Vagina (tissue), 2 donors: ENCODE results near the gene SREK1. TPM values are rescaled to one million over a fixed set of nuclear protein-coding genes. Genes with fewer than 3 reads are reported as not detected.

Experiments
- DNase-seq, 2 donors: peaks; one replicate each; pipeline ENCODE4 v3.0.0-alpha.2; 2017; ENCODE audit errors: extremely low spot score in 2 of 2
- H3K27ac ChIP-seq: fragments of 200-600 bp; sonication (generic); one replicate; pipeline ENCODE4 v1.5.1; 2019
- H3K27me3 ChIP-seq: fragments of 200-600 bp; sonication (generic); one replicate; pipeline ENCODE4 v1.5.1; 2019
- H3K36me3 ChIP-seq, 2 donors: fragments of 200-600 bp; sonication (generic); one replicate each; pipeline ENCODE4 v1.5.1; 2017 to 2019
- H3K4me1 ChIP-seq: fragments of 200-600 bp; sonication (generic); one replicate; pipeline ENCODE4 v1.5.1; 2019
- H3K4me3 ChIP-seq, 2 donors: fragments of 200-600 bp; sonication (generic); 1 replicate in 1 of 2; 2 replicates in 1 of 2; pipeline ENCODE4 v1.5.1; 2016 to 2019
- H3K9me3 ChIP-seq: fragments of 200-600 bp; sonication (generic); one replicate; pipeline ENCODE4 v1.5.1; 2019
- POLR2A ChIP-seq, 2 donors: fragments of 450-650 bp; IDR thresholded peaks; one replicate each; pipeline ENCODE4 v1.6.1; 2017; ENCODE audit warnings: antibody characterized with exemption in 2 of 2, mild to moderate bottlenecking in 2 of 2, moderate library complexity in 2 of 2
- POLR2AphosphoS5 ChIP-seq, 2 donors: sonication (generic); formaldehyde crosslinking; IDR thresholded peaks; one replicate each; pipeline ENCODE4 v1.9.0; 2017; ENCODE audit warnings: antibody characterized with exemption in 2 of 2, mild to moderate bottlenecking in 2 of 2, low read depth in 1 of 2; ENCODE audit not compliant: insufficient read depth in 1 of 2
- intact Hi-C: fragments of 100-400 bp; cut with DNase I; formaldehyde crosslinking; loops from one replicate; pipeline ENCODE4 v1.15.1; 2023
- total RNA-seq: library from RNA; depleted of rRNA; stranded (reverse); fragments of >200 nt; gene quantifications from one replicate; pipeline ENCODE4 v1.2.3, GENCODE V29; 2016
- TF ChIP-seq, protein P1 (sequence below), 3 experiments: fragments of 450-650 bp in 2 of 3; fragments of 200-600 bp in 1 of 3; sonication (generic) in 1 of 3; IDR thresholded peaks; one replicate each; pipeline ENCODE4 v1.5.1; 2017 to 2019; ENCODE audit warnings: antibody characterized with exemption in 3 of 3, mild to moderate bottlenecking in 2 of 3, moderate library complexity in 2 of 3

Gene SREK1, protein sequence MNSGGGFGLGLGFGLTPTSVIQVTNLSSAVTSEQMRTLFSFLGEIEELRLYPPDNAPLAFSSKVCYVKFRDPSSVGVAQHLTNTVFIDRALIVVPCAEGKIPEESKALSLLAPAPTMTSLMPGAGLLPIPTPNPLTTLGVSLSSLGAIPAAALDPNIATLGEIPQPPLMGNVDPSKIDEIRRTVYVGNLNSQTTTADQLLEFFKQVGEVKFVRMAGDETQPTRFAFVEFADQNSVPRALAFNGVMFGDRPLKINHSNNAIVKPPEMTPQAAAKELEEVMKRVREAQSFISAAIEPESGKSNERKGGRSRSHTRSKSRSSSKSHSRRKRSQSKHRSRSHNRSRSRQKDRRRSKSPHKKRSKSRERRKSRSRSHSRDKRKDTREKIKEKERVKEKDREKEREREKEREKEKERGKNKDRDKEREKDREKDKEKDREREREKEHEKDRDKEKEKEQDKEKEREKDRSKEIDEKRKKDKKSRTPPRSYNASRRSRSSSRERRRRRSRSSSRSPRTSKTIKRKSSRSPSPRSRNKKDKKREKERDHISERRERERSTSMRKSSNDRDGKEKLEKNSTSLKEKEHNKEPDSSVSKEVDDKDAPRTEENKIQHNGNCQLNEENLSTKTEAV
- 101 TPM for total RNA-seq

DNA sequence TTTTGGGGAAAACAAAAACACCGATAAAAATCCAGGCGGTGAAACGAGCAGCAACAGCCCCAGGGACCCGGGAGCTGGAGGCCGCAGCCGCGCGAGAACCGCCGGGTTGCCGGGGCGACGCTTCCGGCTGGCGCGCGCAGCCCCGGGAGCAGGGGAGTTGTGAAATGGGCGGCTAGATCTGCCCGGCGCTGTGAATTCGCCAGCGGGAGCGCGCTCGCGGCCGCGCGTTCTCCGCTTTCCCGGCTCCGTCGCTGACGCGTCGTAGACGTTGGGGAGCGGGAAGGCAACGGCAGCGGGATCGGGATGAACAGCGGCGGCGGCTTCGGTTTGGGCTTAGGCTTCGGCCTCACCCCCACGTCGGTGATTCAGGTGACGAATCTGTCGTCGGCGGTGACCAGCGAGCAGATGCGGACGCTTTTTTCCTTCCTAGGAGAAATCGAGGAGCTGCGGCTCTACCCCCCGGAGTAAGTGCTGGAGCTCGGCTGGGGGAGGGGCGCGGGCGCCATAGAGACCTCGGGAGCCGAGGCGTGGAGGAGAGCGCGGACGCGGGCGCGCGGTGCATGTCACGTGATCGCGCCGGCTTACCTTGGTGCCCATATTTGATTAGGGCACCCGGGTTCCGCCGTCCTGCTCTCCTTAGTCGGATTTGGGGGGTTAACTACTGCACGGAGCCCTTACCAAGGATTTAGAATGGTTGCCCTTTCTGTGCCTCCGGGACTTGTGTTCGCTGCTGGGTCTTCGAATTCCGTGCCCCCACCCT, at the start of gene SREK1:
Gene SREK1, plus strand, starts transcription at position 227 of the 760 bp plus-strand sequence. Its CDS starts 77 bp downstream, at position 304.
- TF ChIP-seq POLR2A (IDR thresholded peaks at IDR 0.05) = peak; percentile 4 to 61
- peak; percentile 14 to 94 for TF ChIP-seq POLR2AphosphoS5 (IDR thresholded peaks at IDR 0.05; ENCODE audit: insufficient read depth in 1 of 2, low read depth in 1 of 2)
- TF ChIP-seq, protein P1, sequence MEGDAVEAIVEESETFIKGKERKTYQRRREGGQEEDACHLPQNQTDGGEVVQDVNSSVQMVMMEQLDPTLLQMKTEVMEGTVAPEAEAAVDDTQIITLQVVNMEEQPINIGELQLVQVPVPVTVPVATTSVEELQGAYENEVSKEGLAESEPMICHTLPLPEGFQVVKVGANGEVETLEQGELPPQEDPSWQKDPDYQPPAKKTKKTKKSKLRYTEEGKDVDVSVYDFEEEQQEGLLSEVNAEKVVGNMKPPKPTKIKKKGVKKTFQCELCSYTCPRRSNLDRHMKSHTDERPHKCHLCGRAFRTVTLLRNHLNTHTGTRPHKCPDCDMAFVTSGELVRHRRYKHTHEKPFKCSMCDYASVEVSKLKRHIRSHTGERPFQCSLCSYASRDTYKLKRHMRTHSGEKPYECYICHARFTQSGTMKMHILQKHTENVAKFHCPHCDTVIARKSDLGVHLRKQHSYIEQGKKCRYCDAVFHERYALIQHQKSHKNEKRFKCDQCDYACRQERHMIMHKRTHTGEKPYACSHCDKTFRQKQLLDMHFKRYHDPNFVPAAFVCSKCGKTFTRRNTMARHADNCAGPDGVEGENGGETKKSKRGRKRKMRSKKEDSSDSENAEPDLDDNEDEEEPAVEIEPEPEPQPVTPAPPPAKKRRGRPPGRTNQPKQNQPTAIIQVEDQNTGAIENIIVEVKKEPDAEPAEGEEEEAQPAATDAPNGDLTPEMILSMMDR (IDR thresholded peaks at IDR 0.05) = no peak
- H3K4me3 ChIP-seq = peak within 1 kb of the TSS; percentile 83 to 96
- intact Hi-C loops = loop anchor here (2.0 kb wide), 1 partner anchor 217 kb away; the partner anchor contains the start of gene ERBIN

DNA sequence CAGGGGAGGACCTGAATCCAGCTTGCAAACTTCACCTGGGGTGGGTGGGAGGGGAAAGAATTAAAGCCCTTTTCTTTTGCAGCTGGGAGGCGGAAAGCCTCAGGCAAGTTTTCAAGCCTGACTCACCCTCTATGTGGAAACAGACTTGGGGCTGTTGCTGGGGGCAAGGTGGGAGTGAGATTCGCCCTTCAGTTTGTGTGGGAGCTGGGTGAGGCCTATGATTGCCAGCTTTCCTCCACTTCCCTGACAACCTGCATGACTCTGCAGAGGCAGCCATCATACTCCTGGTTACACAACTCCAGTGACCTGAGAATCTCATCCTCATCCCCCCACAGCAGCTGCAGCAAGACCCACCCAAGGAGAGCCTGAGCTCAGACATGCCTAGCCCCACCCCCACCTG, 43.2 kb upstream of the SREK1 start:
- intact Hi-C loops = no loop called here
- no peak for DNase-seq
- peaks cover 13% of the 10 kb centered on the region for H3K9me3 ChIP-seq
- H3K4me1 ChIP-seq = no peaks in the 10 kb centered on the region
- no peak for TF ChIP-seq POLR2A (IDR thresholded peaks at IDR 0.05)
- TF ChIP-seq, protein P1 (IDR thresholded peaks at IDR 0.05) = no peak
- no peak for TF ChIP-seq POLR2AphosphoS5 (IDR thresholded peaks at IDR 0.05; ENCODE audit: insufficient read depth in 1 of 2, low read depth in 1 of 2)
- no peak overlapping the region for H3K4me3 ChIP-seq
- no peaks in the 10 kb centered on the region for H3K27me3 ChIP-seq
- no peak overlapping the region for H3K27ac ChIP-seq
- H3K36me3 ChIP-seq = no peaks in the 10 kb centered on the region

More for the DNA sequence above, at the start of gene SREK1:
- H3K27ac ChIP-seq = peak within 1 kb of the TSS; percentile 99
- H3K27me3 ChIP-seq = no peaks in the 10 kb centered on the region
- H3K36me3 ChIP-seq = no peaks in the 10 kb centered on the region
- DNase-seq = peak in 1 of 2 donors; percentile 94
- H3K9me3 ChIP-seq = no peaks in the 10 kb centered on the region
- peaks cover 38% of the 10 kb centered on the region for H3K4me1 ChIP-seq

DNA sequence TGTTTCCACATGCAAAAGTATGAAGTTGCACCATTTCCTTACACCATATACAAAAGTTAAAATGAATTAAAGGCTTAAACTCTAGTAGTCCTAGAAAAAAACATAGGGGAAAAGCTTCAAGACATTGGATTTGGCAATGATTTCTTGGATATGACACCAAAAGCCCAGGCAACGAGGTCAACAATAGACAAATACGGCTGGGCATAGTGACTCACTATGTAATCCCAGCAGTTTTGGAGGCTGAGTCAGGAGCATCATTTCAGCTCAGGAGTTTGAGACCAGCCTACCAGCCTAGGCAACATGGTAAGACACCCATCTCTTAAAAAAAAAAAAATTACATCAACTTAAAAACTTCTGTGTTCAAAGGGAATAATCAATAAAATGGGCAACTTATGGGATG, 30.9 kb upstream of the SREK1 start:
- Histone ChIP-seq H3K27ac (no peak overlapping the region), H3K4me3 (no peak overlapping the region), H3K9me3 (no peaks in the 10 kb centered on the region), H3K4me1 (no peaks in the 10 kb centered on the region), H3K36me3 (no peaks in the 10 kb centered on the region), H3K27me3 (no peaks in the 10 kb centered on the region)
- no peak for DNase-seq
- no peak for TF ChIP-seq POLR2A (IDR thresholded peaks at IDR 0.05)
- TF ChIP-seq, protein P1 (IDR thresholded peaks at IDR 0.05) = no peak
- TF ChIP-seq POLR2AphosphoS5 (IDR thresholded peaks at IDR 0.05; ENCODE audit: insufficient read depth in 1 of 2, low read depth in 1 of 2) = no peak
- intact Hi-C loops = no loop called here

DNA sequence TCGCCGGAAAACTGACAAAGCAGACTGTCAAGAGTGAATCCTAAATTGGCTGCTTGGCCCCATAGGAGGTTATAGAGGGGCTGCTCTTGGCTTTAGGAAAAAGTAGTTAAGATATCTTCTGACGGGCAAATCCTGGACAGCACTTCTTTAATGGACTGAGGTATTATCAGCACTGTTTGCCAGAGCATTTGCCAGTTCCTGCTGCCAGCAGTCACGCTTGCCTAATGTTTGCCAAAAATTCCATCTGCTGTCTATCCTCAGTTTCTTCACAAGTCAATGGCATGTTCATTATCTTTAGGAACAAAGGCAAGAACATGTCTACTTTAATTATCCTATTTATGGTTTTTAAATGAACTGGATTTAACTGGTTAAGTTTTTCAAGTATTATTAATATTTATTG, 25.8 kb upstream of the SREK1 start:
- no peaks in the 10 kb centered on the region for H3K9me3 ChIP-seq
- intact Hi-C loops = no loop called here
- H3K27me3 ChIP-seq = no peaks in the 10 kb centered on the region
- no peaks in the 10 kb centered on the region for H3K4me1 ChIP-seq
- no peak for TF ChIP-seq POLR2A (IDR thresholded peaks at IDR 0.05)
- DNase-seq = no peak
- H3K4me3 ChIP-seq = no peak overlapping the region
- no peak overlapping the region for H3K27ac ChIP-seq
- H3K36me3 ChIP-seq = no peaks in the 10 kb centered on the region

DNA sequence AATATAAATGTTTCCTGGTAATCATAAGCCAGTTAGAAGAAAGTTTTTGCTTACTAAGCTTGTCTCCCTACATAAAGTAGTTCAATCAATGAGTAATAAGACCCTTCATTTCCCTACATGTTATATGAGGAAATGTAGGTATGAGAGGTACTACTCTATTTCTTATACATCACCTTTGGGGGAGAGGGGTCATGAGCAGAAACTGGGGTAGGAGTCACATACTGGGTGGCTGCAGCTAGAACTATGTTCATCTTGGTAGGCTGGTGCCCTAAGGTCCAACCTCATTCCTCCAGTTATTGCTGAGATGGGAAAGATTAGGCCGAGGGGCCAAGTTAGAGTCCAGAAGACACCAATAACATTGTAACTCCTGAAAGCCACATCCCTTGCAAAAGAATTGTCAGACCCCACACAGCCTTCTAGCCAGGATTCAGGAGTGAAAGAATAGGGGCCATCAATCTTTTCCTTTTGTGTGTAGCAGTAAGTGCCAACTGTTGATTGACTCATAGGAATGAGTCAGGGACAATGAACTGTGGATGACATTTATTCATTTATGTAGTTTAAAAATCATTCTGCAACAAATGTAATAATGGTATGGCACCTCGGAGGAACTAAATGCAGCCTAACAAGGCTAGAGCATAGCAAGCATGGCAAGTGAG, 21.6 kb upstream of the SREK1 start:
- TF ChIP-seq POLR2AphosphoS5 (IDR thresholded peaks at IDR 0.05; ENCODE audit: insufficient read depth in 1 of 2, low read depth in 1 of 2) (no peak), POLR2A (IDR thresholded peaks at IDR 0.05) (no peak)
- TF ChIP-seq, protein P1 (IDR thresholded peaks at IDR 0.05) = no peak
- H3K4me3 ChIP-seq = no peak overlapping the region
- no peaks in the 10 kb centered on the region for H3K9me3 ChIP-seq
- no peak for DNase-seq
- intact Hi-C loops = no loop called here
- H3K4me1 ChIP-seq = no peaks in the 10 kb centered on the region
- no peaks in the 10 kb centered on the region for H3K36me3 ChIP-seq
- H3K27me3 ChIP-seq = no peaks in the 10 kb centered on the region
- H3K27ac ChIP-seq = no peak overlapping the region
